ENCODE data around the gene POLRMT. TPM values are rescaled to one million over a fixed set of nuclear protein-coding genes. Genes with fewer than 3 reads are reported as not detected.

POLRMT gene
- total and polyA plus RNA-seq, 5 donors = 36.1 to 46.4 (median 44.8) TPM

DNA sequence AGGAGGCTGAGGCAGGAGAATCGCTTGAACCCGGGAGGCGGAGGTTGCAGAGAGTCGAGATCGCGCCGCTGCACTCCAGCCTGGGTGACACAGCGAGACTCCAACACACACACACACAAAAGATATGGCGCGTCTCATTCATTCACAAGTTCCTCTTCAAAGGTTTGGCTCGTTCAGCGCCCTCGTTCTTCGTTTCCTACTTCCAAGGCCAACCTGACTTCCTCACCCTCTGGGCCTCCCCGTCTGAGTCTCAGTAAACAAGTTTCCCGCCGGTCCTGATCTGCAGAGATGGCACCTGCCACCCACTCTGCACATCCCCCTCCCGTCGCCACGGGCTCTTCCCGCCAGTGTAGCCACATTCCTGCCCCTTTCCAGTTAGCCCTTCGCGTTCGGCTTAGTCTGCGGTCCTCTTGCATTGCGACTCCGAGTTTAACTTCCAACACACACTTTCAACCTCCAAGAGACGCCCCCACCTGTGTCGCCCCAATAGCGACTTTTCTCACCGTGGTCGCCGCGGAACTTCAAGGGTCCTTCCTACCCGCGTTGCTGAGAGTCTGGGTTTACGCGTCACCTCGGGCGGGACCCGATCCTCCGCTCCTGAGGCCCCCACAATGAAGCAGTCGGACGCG lies 62.3 kb downstream of the POLRMT start:
- intact Hi-C loops (cut with DNase I) = loop anchor here in 2 of 4 donors (5.0 kb wide), 1 partner anchor 39 kb away; the partner anchor contains the start of gene CDC34 (in 2 of the 2)

DNA sequence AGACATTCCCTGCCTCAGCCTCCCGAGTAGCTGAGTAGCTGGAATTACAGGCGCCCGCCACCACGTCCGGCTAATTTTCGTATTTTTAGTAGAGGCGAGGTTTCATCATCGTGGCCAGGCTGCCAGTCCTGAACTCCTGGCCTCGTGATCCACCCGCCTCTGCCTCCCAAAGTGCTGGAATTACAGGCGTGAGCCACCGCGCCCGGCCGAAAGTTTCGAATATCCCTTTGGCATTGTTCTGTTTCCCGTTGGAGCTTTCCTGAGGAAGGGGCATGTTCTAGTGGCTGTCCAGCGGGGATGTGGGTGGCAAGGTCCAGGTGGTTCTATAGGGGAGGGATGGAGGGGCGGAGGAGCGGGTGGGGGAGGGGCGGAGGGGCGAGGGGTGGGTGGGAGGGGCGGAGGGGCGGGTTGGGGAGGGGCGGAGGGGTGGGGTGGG lies 63.1 kb downstream of the POLRMT start:
- DNase-seq (no peak), ATAC-seq (no peak)
- peaks cover 2% of the 10 kb centered on the region for H3K4me1 ChIP-seq (ENCODE audit: control insufficient read depth, insufficient read depth, low read length)
- intact Hi-C loops (cut with DNase I) = loop anchor here in 2 of 4 donors (5.0 kb wide), 1 partner anchor 38 kb away; the partner anchor contains the start of gene CDC34 (in 2 of the 2)
- H3K9me3 ChIP-seq (ENCODE audit: control insufficient read depth, low read length) = no peaks in the 10 kb centered on the region
- WGBS = 69% methylated on average over 19 of the region's 25 CpGs
- no peaks in the 10 kb centered on the region for H3K27me3 ChIP-seq (ENCODE audit: control insufficient read depth, insufficient read depth)
- no peak overlapping the region for H3K4me3 ChIP-seq (ENCODE audit: low read length)
- H3K27ac ChIP-seq (ENCODE audit: low read length) = no peak overlapping the region

More for the DNA sequence above, 62.3 kb downstream of the POLRMT start:
- Histone ChIP-seq H3K27me3 (ENCODE audit: control insufficient read depth, insufficient read depth) (no peaks in the 10 kb centered on the region), H3K4me1 (ENCODE audit: control insufficient read depth, insufficient read depth, low read length) (peaks cover 2% of the 10 kb centered on the region), H3K27ac (ENCODE audit: low read length) (peak overlapping the region; percentile 13), H3K9me3 (ENCODE audit: control insufficient read depth, low read length) (no peaks in the 10 kb centered on the region), H3K4me3 (ENCODE audit: low read length) (peak overlapping the region; percentile 64)
- DNase-seq (peak in 1 of 3 donors; percentile 67), ATAC-seq (no peak)
- WGBS = 6% methylated on average over 45 of the region's 45 CpGs

DNA sequence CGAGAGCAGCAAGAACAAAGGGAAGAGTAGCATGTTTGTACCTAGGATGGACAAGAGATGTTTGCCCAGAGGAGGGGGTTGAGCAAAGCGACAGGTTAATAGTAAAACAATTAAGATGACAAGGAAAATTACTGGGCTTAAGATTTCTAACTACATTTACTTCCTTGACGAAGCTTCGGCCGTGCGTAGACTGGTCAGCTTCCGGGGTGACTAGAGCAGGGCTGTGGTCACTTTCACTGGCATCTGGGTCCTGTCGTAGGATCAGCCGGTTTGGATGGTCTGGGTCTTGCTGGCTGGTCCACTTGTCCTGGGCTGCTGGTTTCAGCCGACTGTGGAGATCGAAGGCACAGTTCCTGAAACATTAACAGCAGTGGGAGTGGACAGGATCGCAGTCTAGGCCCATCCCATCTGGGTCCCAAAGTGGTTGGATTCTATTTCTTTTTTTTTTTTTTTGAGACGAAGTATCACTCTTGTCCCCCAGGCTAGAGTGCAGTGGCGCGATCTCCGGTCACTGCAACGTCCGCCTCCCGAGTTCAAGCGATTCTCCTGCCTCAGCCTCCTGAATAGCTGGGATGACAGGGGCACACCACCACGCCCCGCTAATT lies 65.9 kb downstream of the POLRMT start:
- H3K4me1 ChIP-seq (ENCODE audit: control insufficient read depth, insufficient read depth, low read length) = no peaks in the 10 kb centered on the region
- no peak overlapping the region for H3K4me3 ChIP-seq (ENCODE audit: low read length)
- no peaks in the 10 kb centered on the region for H3K9me3 ChIP-seq (ENCODE audit: control insufficient read depth, low read length)
- intact Hi-C loops (cut with DNase I) = no loop called here
- DNase-seq = peak in 1 of 3 donors; percentile 40
- no peak for ATAC-seq
- no peak overlapping the region for H3K27ac ChIP-seq (ENCODE audit: low read length)
- H3K27me3 ChIP-seq (ENCODE audit: control insufficient read depth, insufficient read depth) = no peaks in the 10 kb centered on the region
- 93% methylated on average over 22 of the region's 22 CpGs for WGBS

Other genes starting within 250 kb of the POLRMT start
- 1 to 10 TPM in 1 of 4 donors, under 1 TPM in 3; 0.35 to 1.2 (median 0.63) TPM for gene C2CD4C, start 224.4 kb downstream of the POLRMT start, total RNA-seq
- gene C2CD4C, start 224.4 kb downstream of the POLRMT start, polyA plus RNA-seq = 0.79 TPM
- gene SHC2, start 172.5 kb downstream of the POLRMT start, total RNA-seq = 10 to 100 TPM; 14.3 to 20.0 (median 17.6) TPM
- 21.0 TPM for gene SHC2, start 172.5 kb downstream of the POLRMT start, polyA plus RNA-seq
- gene MADCAM1, start 137.1 kb downstream of the POLRMT start, total RNA-seq = under 1 TPM; 0.28 to 0.59 (median 0.36) TPM
- gene MADCAM1, start 137.1 kb downstream of the POLRMT start, polyA plus RNA-seq = 0.27 TPM
- 10 to 100 TPM; 10.9 to 15.6 (median 14.7) TPM for gene TPGS1, start 126.0 kb downstream of the POLRMT start, total RNA-seq
- gene TPGS1, start 126.0 kb downstream of the POLRMT start, polyA plus RNA-seq = 21.3 TPM
- gene CDC34, start 101.8 kb downstream of the POLRMT start, total RNA-seq = 10 to 100 TPM; 66.8 to 78.4 (median 74.3) TPM
- 95.8 TPM for gene CDC34, start 101.8 kb downstream of the POLRMT start, polyA plus RNA-seq
- gene GZMM, start 89.5 kb downstream of the POLRMT start, total RNA-seq = under 1 TPM in 2 of 4 donors, not detected in 2; 0.26 to 0.32 TPM
- gene GZMM, start 89.5 kb downstream of the POLRMT start, polyA plus RNA-seq = 0.43 TPM
- gene BSG, start 60.9 kb downstream of the POLRMT start, total RNA-seq = 1,000 to 10,000 TPM; 1,142 to 1,510 (median 1,274) TPM
- 1,705 TPM for gene BSG, start 60.9 kb downstream of the POLRMT start, polyA plus RNA-seq
- gene HCN2, start 43.7 kb downstream of the POLRMT start, total RNA-seq = 10 to 100 TPM; 15.8 to 24.7 (median 21.7) TPM
- 19.3 TPM for gene HCN2, start 43.7 kb downstream of the POLRMT start, polyA plus RNA-seq
- gene FGF22, start 6.3 kb upstream of the POLRMT start, total RNA-seq = under 1 TPM in 3 of 4 donors, not detected in 1; 0.15 to 0.34 (median 0.17) TPM
- 0.23 TPM for gene FGF22, start 6.3 kb upstream of the POLRMT start, polyA plus RNA-seq
- 10 to 100 TPM; 21.7 to 37.6 (median 28.0) TPM for gene RNF126, start 29.7 kb upstream of the POLRMT start, total RNA-seq
- 24.5 TPM for gene RNF126, start 29.7 kb upstream of the POLRMT start, polyA plus RNA-seq
- gene FSTL3, start 42.9 kb upstream of the POLRMT start, total RNA-seq = 100 to 1,000 TPM in 1 of 4 donors, 10 to 100 TPM in 3; 47.1 to 110 (median 61.9) TPM
- 64.1 TPM for gene FSTL3, start 42.9 kb upstream of the POLRMT start, polyA plus RNA-seq
- gene PRSS57, start 61.9 kb upstream of the POLRMT start, total RNA-seq = not detected
- gene PRSS57, start 61.9 kb upstream of the POLRMT start, polyA plus RNA-seq = not detected
- 10 to 100 TPM; 34.9 to 84.9 (median 46.9) TPM for gene PALM, start 75.4 kb upstream of the POLRMT start, total RNA-seq
- 30.3 TPM for gene PALM, start 75.4 kb upstream of the POLRMT start, polyA plus RNA-seq
- gene MISP, start 117.6 kb upstream of the POLRMT start, total RNA-seq = under 1 TPM in 1 of 4 donors, not detected in 3; 0.22 TPM
- gene MISP, start 117.6 kb upstream of the POLRMT start, polyA plus RNA-seq = 0.02 TPM
- gene PTBP1, start 163.9 kb upstream of the POLRMT start, total RNA-seq = 100 to 1,000 TPM in 1 of 4 donors, 10 to 100 TPM in 3; 67.5 to 119 (median 82.3) TPM
- 42.9 TPM for gene PTBP1, start 163.9 kb upstream of the POLRMT start, polyA plus RNA-seq
- not detected for gene PLPPR3, start 188.4 kb upstream of the POLRMT start, total RNA-seq
- 0.05 TPM for gene PLPPR3, start 188.4 kb upstream of the POLRMT start, polyA plus RNA-seq
- gene AZU1, start 194.3 kb upstream of the POLRMT start, total RNA-seq = not detected
- 0.11 TPM for gene AZU1, start 194.3 kb upstream of the POLRMT start, polyA plus RNA-seq
- not detected for gene PRTN3, start 207.5 kb upstream of the POLRMT start, total RNA-seq
- gene PRTN3, start 207.5 kb upstream of the POLRMT start, polyA plus RNA-seq = not detected
- 1 to 10 TPM in 3 of 4 donors, under 1 TPM in 1; 0.85 to 2.6 (median 1.9) TPM for gene ELANE, start 218.8 kb upstream of the POLRMT start, total RNA-seq
- gene ELANE, start 218.8 kb upstream of the POLRMT start, polyA plus RNA-seq = 3.4 TPM
- 100 to 1,000 TPM; 221 to 590 (median 310) TPM for gene CFD, start 226.1 kb upstream of the POLRMT start, total RNA-seq
- gene CFD, start 226.1 kb upstream of the POLRMT start, polyA plus RNA-seq = 869 TPM